Progenitor cell of endocrine pancreas (in vitro differentiated cells): Measurements from ENCODE around the gene SOAT1. TPM values are rescaled to one million over a fixed set of nuclear protein-coding genes. Genes with fewer than 3 reads are reported as not detected.

Source experiments
- DNase-seq: peaks from one replicate; pipeline ENCODE4 v3.0.0; 2021; ENCODE audit warnings: low spot score; ENCODE audit not compliant: unreplicated experiment
- H3K27ac Mint-ChIP-seq: 2 replicates; pipeline ENCODE4 v1.8.0; 2021; ENCODE audit warnings: mild to moderate bottlenecking, moderate library complexity, mixed read lengths
- H3K27me3 Mint-ChIP-seq: 2 replicates; pipeline ENCODE4 v1.8.0; 2021; ENCODE audit warnings: mixed read lengths
- H3K36me3 Mint-ChIP-seq: 2 replicates; pipeline ENCODE4 v1.8.0; 2022; ENCODE audit warnings: mixed read lengths; ENCODE audit not compliant: insufficient read depth
- H3K4me1 Mint-ChIP-seq: 2 replicates; pipeline ENCODE4 v1.8.0; 2021; ENCODE audit warnings: low read depth, mixed read lengths
- H3K4me3 Mint-ChIP-seq: 2 replicates; pipeline ENCODE4 v1.8.0; 2021; ENCODE audit warnings: low read depth, mild to moderate bottlenecking, moderate library complexity, mixed read lengths
- H3K9me3 Mint-ChIP-seq: 2 replicates; pipeline ENCODE4 v1.8.0; 2021; ENCODE audit warnings: low read depth, mixed read lengths
- CTCF ChIP-seq: fragments of 200-600 bp; sonication (generic); IDR thresholded peaks from one replicate; pipeline ENCODE4 v1.5.0; 2021; ENCODE audit warnings: antibody characterized with exemption, mild to moderate bottlenecking; ENCODE audit not compliant: unreplicated experiment
- total RNA-seq: library from RNA; stranded (reverse); gene quantifications from 2 replicates; pipeline ENCODE4 v1.2.1, GENCODE V29; 2021

Gene SOAT1
- total RNA-seq, 1 donor from 2014 or later: 61.5 TPM

GRCh38 chr1:179329862-179330261 is 36.3 kb downstream of the SOAT1 start:
- Mint-ChIP-seq H3K36me3 (peaks cover 36% of the 10 kb centered on the region), H3K27me3 (no peaks in the 10 kb centered on the region), H3K9me3 (peaks cover 6% of the 10 kb centered on the region), H3K27ac (no peak overlapping the region), H3K4me3 (no peak overlapping the region), H3K4me1 (peaks cover 12% of the 10 kb centered on the region)
- DNase-seq: no peak
- TF ChIP-seq CTCF: no peak

GRCh38 chr1:179334440-179334839 is 40.8 kb downstream of the SOAT1 start:
- Mint-ChIP-seq H3K9me3 (peaks cover 6% of the 10 kb centered on the region), H3K36me3 (peaks cover 32% of the 10 kb centered on the region), H3K4me3 (no peak overlapping the region), H3K27me3 (no peaks in the 10 kb centered on the region), H3K27ac (no peak overlapping the region), H3K4me1 (peaks cover 12% of the 10 kb centered on the region)
- no peak for TF ChIP-seq CTCF
- DNase-seq: no peak

GRCh38 chr1:179337288-179337687 is 43.7 kb downstream of the SOAT1 start:
- Mint-ChIP-seq H3K4me1 (peaks cover 2% of the 10 kb centered on the region), H3K9me3 (no peaks in the 10 kb centered on the region), H3K27me3 (no peaks in the 10 kb centered on the region), H3K4me3 (no peak overlapping the region), H3K27ac (peak overlapping the region; percentile 25), H3K36me3 (peaks cover 27% of the 10 kb centered on the region)
- TF ChIP-seq CTCF: no peak
- DNase-seq: no peak

- DNase-seq: no peak
- Mint-ChIP-seq H3K4me3 (no peak overlapping the region), H3K9me3 (no peaks in the 10 kb centered on the region), H3K4me1 (no peaks in the 10 kb centered on the region), H3K27ac (no peak overlapping the region), H3K27me3 (no peaks in the 10 kb centered on the region), H3K36me3 (peaks cover 27% of the 10 kb centered on the region)
- no peak for TF ChIP-seq CTCF
Observed at GRCh38 chr1:179337942-179338560, 44.5 kb downstream of the SOAT1 start.

- TF ChIP-seq CTCF: no peak
- Mint-ChIP-seq H3K36me3 (peaks cover 29% of the 10 kb centered on the region), H3K27me3 (no peaks in the 10 kb centered on the region), H3K4me1 (no peaks in the 10 kb centered on the region), H3K9me3 (no peaks in the 10 kb centered on the region), H3K27ac (no peak overlapping the region), H3K4me3 (no peak overlapping the region)
- no peak for DNase-seq
Observed at GRCh38 chr1:179340918-179341317, 47.3 kb downstream of the SOAT1 start.
